Measurements from ENCODE around the gene PLCH2. TPM values are rescaled to one million over a fixed set of nuclear protein-coding genes. Genes with fewer than 3 reads are reported as not detected.

PLCH2 gene
- total RNA-seq: 0.09 and 0.14 TPM in 2 replicates

GRCh38 chr1:2476061-2476999, at the start of gene PLCH2:
Gene PLCH2, plus strand, starts transcription at chr1:2476289. Its CDS starts 300 bp downstream, at chr1:2476589.

GRCh38 chr1:2525920-2526823, 50.1 kb downstream of the PLCH2 start, which contains the start of gene PANK4:
Gene PANK4, minus strand, starts transcription at chr1:2526596. Its CDS starts 9 bp downstream, at chr1:2526587.

DNA sequence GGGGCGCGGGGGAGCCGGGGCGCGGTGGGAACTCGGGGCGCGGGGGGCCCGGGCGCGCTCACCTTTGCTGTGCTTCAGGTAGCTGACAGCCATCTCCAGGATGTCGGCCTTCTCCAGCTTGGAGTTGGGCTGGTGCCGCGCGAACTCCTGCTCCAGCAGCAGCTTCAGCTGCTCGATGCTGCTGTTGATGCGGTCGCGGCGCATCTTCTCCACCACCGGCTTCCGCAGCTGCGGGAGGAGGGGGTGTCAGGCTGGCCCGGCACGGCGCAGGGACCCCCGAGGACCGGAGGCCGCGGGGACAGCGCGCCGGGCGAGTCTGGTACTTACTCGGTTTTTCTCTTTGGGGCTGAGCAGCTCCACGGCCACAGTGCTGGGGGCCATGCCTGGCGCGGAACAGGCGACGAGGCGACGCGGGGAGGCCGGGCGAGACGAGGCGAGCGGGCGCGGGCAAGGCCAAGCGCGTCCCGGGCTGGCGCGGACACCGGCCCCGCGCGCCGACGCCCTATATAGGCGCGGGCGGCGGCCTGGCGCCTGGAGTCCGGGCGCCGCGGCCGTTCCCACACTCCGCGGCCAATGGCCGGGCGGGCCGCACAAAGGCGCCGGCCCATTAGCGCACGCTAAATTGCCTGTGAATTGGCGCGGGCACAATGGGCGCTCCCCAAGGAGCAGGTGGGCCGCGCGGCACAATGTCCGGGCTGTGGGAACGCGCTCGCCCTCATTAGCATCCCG, 53.9 kb downstream of the PLCH2 start, which contains the start of gene HES5:
HES5 (minus strand) TSS at position 480 of the 729 bp plus-strand sequence; CDS start at position 381, 99 bp downstream.

Other genes starting within 250 kb of the PLCH2 start
- 10.5 and 15.6 TPM in 2 replicates for gene SKI, start 248.0 kb upstream of the PLCH2 start, total RNA-seq
- gene MORN1, start 84.7 kb upstream of the PLCH2 start, total RNA-seq: 6.4 and 12.1 TPM in 2 replicates
- 79.4 and 102 TPM in 2 replicates for gene RER1, start 84.4 kb upstream of the PLCH2 start, total RNA-seq
- 22.9 and 26.8 TPM in 2 replicates for gene PEX10, start 63.7 kb upstream of the PLCH2 start, total RNA-seq
- gene PANK4, start 50.3 kb downstream of the PLCH2 start, total RNA-seq: 14.8 and 17.7 TPM in 2 replicates
- gene HES5, start 54.0 kb downstream of the PLCH2 start, total RNA-seq: not detected in 2 replicates
- 15.4 and 44.7 TPM in 2 replicates for gene TNFRSF14, start 80.1 kb downstream of the PLCH2 start, total RNA-seq
- 5.5 and 6.0 TPM in 2 replicates for gene PRXL2B, start 110.5 kb downstream of the PLCH2 start, total RNA-seq
- under 0.01 TPM in 1 of 2 replicates, not detected in the other for gene MMEL1, start 156.7 kb downstream of the PLCH2 start, total RNA-seq

All from smooth muscle cell of bladder (primary cell).